Vagina (tissue), 2 donors: Measurements from ENCODE around the gene TMPRSS7.

Experiments
- POLR2A ChIP-seq, 2 donors: fragments of 450-650 bp; IDR thresholded peaks; one replicate each; pipeline ENCODE4 v1.6.1; 2017; ENCODE audit warnings: antibody characterized with exemption in 2 of 2, mild to moderate bottlenecking in 2 of 2, moderate library complexity in 2 of 2
- POLR2AphosphoS5 ChIP-seq, 2 donors: sonication (generic); formaldehyde crosslinking; IDR thresholded peaks; one replicate each; pipeline ENCODE4 v1.9.0; 2017; ENCODE audit warnings: antibody characterized with exemption in 2 of 2, mild to moderate bottlenecking in 2 of 2, low read depth in 1 of 2; ENCODE audit not compliant: insufficient read depth in 1 of 2

- TF ChIP-seq POLR2A (IDR thresholded peaks at IDR 0.05), result no peak
- TF ChIP-seq POLR2AphosphoS5 (IDR thresholded peaks at IDR 0.05; ENCODE audit: insufficient read depth in 1 of 2, low read depth in 1 of 2), result no peak
These were observed 8.3 kb downstream of the TMPRSS7 start for GRCh38 chr3:112042842-112043280.
